ENCODE data around the gene SGTB.
A peak's percentile ranks its signal among the peaks of the same experiment; 100 is the strongest.

Gene SGTB, protein sequence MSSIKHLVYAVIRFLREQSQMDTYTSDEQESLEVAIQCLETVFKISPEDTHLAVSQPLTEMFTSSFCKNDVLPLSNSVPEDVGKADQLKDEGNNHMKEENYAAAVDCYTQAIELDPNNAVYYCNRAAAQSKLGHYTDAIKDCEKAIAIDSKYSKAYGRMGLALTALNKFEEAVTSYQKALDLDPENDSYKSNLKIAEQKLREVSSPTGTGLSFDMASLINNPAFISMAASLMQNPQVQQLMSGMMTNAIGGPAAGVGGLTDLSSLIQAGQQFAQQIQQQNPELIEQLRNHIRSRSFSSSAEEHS

DNA sequence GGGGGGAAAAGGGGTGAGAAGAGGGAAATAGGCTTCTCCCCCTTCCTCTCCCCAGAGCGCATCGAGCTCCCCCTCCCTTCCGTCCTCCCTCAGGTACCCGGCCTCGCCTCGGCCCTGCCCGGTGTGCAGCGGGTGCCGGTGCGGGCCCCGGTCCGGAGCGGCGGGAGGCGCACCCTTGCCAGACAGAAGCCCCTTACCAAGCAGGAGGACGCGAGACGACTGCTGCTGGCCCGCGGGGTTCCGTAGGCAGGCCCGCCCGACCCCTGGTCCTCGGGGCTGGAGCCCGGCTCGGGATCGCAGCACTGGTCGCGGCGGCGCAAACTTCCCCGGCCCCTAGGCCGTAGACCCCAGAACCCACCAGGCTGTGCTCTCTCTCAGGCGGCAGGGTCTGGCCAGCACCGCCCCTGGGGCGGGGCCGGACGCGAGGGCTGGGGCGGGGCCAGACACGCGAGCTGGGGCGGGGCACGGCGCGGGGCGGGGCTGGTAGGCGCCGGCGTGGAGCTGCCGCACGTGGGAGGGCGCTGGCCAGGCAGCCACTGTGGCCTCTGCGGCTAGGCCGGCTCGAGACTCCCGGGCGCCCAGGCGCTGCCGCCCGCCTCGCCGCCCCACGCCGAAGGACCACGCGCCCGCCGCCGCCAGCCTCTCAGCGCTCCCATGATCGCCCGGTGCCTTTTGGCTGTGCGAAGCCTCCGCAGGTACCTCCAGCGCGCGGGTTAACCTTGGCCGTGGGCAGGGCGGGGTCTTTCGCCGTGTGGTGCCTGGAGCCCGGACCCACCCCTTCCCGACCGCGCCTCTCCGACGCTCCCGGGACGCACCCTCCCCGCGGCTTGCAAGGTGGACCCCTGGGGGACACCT is at the start of gene SGTB, which contains the start of gene NLN:
Gene SGTB (minus strand): TSS at position 390 of the 855 bp plus-strand sequence. CDS start 1,302 bp downstream, outside the sequence.
Gene NLN (plus strand): TSS at position 486 of the 855 bp plus-strand sequence. CDS start 169 bp downstream, at position 655.
- peak; percentile 78 to 89 for DNase-seq

DNA sequence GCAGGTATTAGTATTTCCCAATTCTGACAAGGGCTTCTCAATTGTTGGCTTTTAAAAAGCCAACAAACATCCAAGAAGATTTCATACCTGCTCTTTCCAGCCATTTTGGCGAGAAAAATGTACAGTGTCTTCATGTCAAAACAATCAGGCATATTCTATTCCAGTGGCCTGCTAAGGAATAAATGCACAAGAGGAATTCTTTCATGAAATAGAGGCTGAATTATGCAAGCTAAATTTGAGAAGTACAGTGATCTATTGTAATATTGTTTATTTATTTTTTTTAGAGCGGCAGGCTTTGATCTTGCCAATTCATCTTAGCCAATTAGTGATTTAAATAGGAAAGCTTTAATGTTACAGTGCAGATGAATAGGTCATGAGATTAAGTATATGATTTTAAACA is 49.4 kb upstream of the SGTB start:
- DNase-seq = no peak

GRCh38 chr5:65769539-65769938 is 47.6 kb upstream of the SGTB start:
- no peak for DNase-seq

- no peak for DNase-seq
These were observed 46.9 kb upstream of the SGTB start for GRCh38 chr5:65768723-65769346.

- DNase-seq = no peak
These were observed 45.7 kb upstream of the SGTB start for GRCh38 chr5:65767565-65767964.

DNA sequence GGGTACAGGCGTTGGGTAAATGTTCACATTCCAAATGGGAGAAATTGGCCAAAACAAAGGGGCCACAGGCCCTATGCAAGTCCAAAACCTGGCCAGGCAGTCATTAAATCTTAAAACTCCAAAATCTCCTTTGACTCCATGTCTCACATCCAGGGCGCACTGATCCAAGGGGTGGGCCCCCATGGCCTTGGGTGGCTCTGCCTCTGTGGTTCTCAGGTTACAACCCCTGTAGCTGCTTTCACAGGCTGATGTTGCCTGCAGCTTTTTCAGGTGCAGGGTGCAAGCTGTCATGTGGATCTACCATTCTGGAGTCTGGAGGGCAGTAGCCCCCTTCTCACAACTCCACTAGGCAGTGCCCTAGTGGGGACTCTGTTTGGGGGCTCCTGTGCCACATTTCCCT is 44.9 kb upstream of the SGTB start:
- DNase-seq = no peak

- DNase-seq = no peak
These were observed 44.3 kb upstream of the SGTB start for GRCh38 chr5:65766175-65766574.

DNA sequence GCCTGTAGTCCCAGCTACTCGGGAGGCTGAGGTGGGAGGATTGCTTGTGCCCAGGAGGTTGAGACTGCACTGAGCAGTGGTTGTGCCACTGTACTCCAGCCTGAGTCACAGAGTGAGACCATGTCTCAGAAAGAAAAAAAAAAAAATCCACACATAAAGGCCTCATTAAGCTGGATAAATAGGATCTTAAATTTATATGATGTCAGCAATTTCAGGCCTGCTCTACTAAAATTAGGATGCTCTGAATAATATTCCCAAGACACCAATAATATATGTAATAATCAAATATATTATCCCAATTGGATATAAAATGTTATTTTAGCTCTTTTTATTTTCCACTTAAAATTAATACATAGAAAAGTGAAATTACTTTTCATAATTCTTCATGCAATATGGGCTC is 43.7 kb upstream of the SGTB start:
- DNase-seq = no peak

DNA sequence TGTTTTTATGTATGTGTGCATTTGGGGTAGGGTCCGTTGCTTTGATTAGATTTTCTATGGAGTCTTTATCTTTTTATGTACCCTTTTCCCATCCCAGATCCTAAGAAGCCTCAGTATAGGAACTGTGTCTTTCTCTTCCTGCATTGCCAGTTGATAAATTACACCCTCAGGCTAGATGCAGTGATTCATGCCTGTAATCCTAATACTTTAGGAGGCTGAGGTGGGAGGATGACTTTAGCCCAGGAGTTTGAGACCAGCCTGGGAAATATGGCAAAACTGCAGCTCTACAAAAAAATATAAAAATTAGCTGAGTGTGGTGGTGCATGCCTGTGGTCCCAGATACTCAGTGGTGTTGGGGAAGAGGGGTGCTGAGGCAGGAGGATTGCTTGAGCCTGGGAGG is 40.3 kb upstream of the SGTB start:
- no peak for DNase-seq

GRCh38 chr5:65760504-65761275 is 38.8 kb upstream of the SGTB start:
- DNase-seq = no peak

GRCh38 chr5:65758546-65759144 is 36.7 kb upstream of the SGTB start:
- no peak for DNase-seq

DNA sequence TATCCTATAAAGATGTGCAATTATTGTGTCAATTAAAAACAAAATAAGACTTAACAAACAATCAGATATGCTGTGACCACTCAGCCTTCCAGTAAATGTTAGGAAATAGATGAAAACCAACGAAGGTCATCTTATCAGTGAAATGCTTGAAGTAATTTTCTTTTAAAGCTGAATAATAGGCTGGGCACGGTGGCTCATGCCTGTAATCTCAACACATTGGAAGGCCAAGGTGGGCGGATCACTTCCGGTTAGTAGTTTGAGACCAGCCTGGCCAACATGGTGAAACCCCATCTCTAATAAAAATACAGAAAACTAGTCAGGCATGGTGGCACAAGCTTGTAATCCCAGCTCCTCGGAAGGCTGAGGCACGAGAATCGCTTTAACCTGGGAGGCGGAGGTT is 31.3 kb upstream of the SGTB start:
- no peak for DNase-seq

DNA sequence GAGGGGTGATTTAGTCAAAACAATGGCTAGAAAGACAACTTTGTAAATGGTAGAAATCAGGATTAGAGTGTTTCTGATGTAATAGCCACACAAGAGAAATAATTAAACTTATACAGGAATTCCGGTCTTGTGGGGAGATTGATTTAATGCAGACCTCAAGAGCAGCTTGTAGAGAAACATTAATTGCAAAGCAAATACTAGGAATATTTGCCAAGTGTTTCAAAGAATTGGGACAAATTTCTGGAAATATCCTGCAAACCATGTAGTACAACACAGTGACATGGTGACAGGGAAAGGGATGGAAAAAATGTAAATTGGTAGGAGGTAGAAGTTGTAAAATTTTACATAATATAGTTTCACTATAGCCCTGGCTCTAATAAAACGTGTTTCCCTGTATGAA is 29.0 kb upstream of the SGTB start:
- DNase-seq = no peak

DNA sequence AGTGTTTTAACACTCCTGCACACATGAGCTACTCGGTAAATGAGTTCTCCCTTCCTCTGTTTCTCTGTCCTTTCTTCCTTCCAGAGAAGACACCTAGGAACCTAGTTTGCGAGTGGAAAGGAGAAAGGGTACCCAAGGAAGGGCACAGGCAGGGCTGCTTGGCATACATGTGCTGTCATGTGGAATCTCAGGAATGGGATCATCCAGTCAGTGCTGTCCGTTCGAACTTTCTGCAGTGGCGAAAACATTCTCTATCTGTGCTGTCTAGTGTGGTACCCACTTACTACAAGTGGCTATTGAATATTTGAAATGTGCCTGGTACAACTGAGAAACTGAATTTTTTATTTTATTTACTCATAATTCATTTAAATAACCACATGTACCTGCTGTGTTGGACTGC is 28.0 kb upstream of the SGTB start:
- no peak for DNase-seq

DNA sequence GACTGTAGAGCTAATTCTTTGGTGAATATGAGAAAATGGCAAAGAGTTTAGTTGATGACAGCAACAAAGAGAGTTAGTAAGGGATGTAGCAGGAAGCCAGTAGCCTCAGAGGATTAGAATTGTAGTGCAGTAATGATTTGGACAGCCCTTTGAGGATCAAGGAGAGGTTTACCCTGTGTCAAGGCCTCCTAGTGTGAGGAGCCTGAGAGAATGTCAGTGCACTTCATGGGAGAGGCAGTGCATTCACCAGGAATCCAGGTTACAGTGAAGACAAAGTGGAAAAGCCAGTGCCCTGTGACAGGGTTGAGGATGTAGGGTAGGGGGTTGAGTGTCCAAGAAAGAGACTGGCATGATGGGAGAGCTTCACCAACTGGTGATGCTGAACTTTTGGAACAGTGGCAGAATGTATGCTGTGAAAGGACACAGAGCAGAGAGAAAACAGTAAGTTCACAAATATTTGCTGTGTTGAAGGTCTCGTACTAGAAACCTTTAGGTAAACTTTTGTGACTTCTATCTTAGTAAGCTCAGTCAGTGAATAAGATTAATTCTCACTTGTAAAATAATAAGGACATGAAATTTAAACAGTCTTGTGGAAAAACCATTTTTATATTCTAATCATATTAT is 27.4 kb upstream of the SGTB start:
- no peak for DNase-seq

GRCh38 chr5:65742565-65743231 is 20.8 kb upstream of the SGTB start:
- DNase-seq = no peak

- no peak for DNase-seq
These were observed 17.3 kb upstream of the SGTB start for GRCh38 chr5:65739162-65739561.

- DNase-seq = no peak
These were observed 16.4 kb upstream of the SGTB start for GRCh38 chr5:65738305-65738704.

- DNase-seq = no peak
These were observed 15.9 kb upstream of the SGTB start for GRCh38 chr5:65737842-65738241.

DNA sequence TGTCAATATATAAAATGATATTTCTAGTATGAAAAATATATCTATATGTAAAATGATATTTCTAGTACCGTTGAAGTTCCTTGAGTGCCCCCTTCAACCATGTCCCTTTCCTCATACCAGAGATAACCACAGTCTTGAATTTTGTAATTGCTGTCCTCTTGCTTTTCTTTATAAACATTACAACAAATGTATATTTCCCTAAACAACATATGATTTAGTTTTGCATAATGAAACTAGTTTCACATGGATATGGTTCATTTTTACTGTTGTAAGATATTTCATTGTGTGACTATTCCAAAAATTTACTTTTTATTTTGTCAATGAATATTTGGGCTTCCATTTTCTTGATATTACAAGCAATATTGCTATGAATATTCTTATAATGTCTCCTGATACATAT is 14.1 kb upstream of the SGTB start:
- no peak for DNase-seq

GRCh38 chr5:65734921-65735320 is 13.0 kb upstream of the SGTB start:
- no peak for DNase-seq
